IPS DF 6.9 (cell line): ENCODE measurements around the gene RESF1.

Experiments used
- DNase-seq: peaks from one replicate; pipeline ENCODE4 v3.0.0-alpha.2; 2013; ENCODE audit warnings: low read depth, low spot score
- H3K27ac ChIP-seq: one replicate; pipeline ENCODE4 v1.5.1; 2013; ENCODE audit warnings: low read length, control low read depth
- H3K27me3 ChIP-seq: 2 replicates; pipeline ENCODE4 v1.6.1; 2013; ENCODE audit warnings: mild to moderate bottlenecking, low read length; ENCODE audit not compliant: control insufficient read depth, insufficient read depth
- H3K36me3 ChIP-seq: 2 replicates; pipeline ENCODE4 v1.6.1; 2013; ENCODE audit warnings: low read length; ENCODE audit not compliant: control insufficient read depth, insufficient read depth
- H3K4me1 ChIP-seq: 2 replicates; pipeline ENCODE4 v1.6.1; 2013; ENCODE audit warnings: low read length; ENCODE audit not compliant: control insufficient read depth, insufficient read depth
- H3K4me3 ChIP-seq: 2 replicates; pipeline ENCODE4 v1.5.1; 2013; ENCODE audit warnings: mild to moderate bottlenecking, low read length
- H3K9me3 ChIP-seq: 2 replicates; pipeline ENCODE4 v1.6.1; 2013; ENCODE audit warnings: low read length, inconsistent platforms; ENCODE audit not compliant: control insufficient read depth, insufficient read depth
- WGBS: extraction: QIAGEN DNeasy Blood & Tissue Kit; methylation state at CpG from one replicate; pipeline ENCODE4 v1.1.7; 2013; ENCODE audit warnings: mixed read lengths, missing lambda C conversion rate; ENCODE audit not compliant: insufficient read length, insufficient coverage; 5-methylcytosine and 5-hydroxymethylcytosine counted together

Gene RESF1, protein sequence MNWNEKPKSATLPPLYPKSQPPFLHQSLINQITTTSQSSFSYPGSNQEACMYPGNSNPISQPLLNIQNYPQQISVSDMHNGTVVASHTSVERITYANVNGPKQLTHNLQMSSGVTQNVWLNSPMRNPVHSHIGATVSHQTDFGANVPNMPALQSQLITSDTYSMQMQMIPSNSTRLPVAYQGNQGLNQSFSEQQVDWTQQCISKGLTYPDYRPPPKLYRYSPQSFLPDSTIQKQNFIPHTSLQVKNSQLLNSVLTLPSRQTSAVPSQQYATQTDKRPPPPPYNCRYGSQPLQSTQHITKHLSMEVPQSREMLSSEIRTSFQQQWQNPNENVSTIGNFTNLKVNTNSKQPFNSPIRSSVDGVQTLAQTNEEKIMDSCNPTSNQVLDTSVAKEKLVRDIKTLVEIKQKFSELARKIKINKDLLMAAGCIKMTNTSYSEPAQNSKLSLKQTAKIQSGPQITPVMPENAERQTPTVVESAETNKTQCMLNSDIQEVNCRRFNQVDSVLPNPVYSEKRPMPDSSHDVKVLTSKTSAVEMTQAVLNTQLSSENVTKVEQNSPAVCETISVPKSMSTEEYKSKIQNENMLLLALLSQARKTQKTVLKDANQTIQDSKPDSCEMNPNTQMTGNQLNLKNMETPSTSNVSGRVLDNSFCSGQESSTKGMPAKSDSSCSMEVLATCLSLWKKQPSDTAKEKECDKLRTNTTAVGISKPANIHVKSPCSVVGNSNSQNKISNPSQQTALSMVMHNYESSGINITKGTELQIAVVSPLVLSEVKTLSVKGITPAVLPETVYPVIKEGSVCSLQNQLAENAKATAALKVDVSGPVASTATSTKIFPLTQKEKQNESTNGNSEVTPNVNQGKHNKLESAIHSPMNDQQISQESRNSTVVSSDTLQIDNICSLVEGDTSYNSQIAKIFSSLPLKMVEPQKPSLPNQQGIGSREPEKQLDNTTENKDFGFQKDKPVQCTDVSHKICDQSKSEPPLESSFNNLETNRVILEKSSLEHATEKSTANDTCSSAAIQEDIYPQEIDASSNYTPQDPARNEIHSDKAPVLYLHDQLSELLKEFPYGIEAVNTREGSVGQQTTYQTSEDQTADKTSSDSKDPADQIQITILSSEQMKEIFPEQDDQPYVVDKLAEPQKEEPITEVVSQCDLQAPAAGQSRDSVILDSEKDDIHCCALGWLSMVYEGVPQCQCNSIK (N-terminal part only)

DNA sequence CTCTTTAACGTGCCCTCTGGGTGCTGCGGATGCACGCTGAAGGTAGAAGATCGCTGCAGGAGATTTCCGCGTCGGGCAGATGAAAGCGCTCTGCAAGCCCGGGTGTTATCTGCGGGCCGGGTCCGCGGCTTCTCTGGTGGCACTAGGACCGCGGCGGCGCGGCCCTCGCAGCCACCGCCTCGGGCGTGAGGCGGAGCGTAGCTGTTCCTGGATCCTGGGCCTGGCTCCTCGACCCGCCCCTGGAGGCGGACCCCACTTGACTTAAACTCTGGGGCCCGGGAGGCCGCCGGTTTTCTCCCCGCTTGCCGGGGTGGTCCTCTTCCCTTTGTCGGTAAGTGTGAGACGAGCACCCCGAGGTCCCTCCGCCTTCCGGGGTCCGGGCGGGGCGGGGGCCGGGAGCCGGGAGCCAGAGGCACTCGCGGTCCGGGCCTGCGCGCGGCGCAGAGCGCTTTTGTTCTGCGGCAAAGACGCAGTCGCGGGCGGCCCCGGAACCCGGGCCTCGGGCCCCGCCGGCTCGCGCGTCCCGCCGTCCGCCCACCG lies at the start of gene RESF1:
RESF1 (plus strand) TSS at position 255 of the 540 bp plus-strand sequence. CDS start 21,541 bp downstream, outside the sequence.
- no peak within 1 kb of the TSS for H3K27ac ChIP-seq
- no CpG with 5 or more reads among the region's 67 CpGs for WGBS
- H3K36me3 ChIP-seq = peaks cover 2% of the 10 kb centered on the region; the same call in 1 of the 2 replicates
- peaks cover 3% of the 10 kb centered on the region; the same call in 1 of the 2 replicates for H3K4me1 ChIP-seq
- H3K9me3 ChIP-seq = no peaks in the 10 kb centered on the region
- H3K4me3 ChIP-seq = peak within 1 kb of the TSS; percentile 76
- peak; percentile 75 for DNase-seq
- no peaks in the 10 kb centered on the region for H3K27me3 ChIP-seq

DNA sequence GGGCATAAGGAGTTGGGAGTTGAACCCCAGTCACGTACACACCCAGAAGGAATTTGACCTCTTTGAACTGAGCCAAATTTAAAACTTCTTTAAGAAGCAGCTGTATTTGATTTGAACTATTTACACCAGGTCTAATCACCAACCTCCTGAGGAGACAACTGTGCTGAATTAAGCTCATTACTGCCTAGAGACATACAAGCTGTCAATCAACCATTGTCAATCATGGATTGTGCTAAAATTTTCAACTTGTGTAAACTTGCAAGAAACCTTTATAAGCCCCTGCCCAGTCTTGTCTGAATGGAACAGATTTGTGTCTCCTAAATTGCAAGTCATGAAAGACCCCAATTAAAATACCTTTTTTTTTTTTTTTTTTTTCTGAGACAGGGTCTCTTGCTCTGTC lies 44.3 kb upstream of the RESF1 start:
- Histone ChIP-seq H3K27ac (no peak overlapping the region), H3K4me1 (no peaks in the 10 kb centered on the region), H3K9me3 (no peaks in the 10 kb centered on the region), H3K27me3 (no peaks in the 10 kb centered on the region), H3K36me3 (no peaks in the 10 kb centered on the region), H3K4me3 (no peak overlapping the region)
- no CpG with 5 or more reads among the region's 1 CpG for WGBS
- no peak for DNase-seq

DNA sequence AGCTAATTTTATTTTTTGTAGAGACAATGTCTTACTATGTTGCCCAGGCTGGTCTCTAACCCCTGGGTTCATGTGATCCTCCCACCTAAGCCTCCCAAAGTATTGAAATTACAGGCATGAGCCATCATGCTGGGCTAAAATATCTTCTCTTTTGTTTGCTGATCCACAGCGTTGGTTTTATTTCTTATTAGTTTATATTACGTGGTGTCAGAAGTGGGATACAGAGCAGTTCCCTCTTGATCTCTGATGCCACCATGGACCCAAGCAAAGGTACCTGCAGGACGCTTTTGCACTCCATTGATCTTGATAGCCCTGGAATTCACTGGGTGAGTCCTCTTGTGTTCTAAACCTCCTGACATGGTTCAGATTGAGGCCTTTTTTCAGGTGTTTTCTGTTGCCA lies 43.8 kb upstream of the RESF1 start:
- no peak for DNase-seq
- Histone ChIP-seq H3K36me3 (no peaks in the 10 kb centered on the region), H3K4me3 (no peak overlapping the region), H3K27me3 (no peaks in the 10 kb centered on the region), H3K27ac (no peak overlapping the region), H3K4me1 (no peaks in the 10 kb centered on the region), H3K9me3 (no peaks in the 10 kb centered on the region)
- no CpG with 5 or more reads among the region's 3 CpGs for WGBS

DNA sequence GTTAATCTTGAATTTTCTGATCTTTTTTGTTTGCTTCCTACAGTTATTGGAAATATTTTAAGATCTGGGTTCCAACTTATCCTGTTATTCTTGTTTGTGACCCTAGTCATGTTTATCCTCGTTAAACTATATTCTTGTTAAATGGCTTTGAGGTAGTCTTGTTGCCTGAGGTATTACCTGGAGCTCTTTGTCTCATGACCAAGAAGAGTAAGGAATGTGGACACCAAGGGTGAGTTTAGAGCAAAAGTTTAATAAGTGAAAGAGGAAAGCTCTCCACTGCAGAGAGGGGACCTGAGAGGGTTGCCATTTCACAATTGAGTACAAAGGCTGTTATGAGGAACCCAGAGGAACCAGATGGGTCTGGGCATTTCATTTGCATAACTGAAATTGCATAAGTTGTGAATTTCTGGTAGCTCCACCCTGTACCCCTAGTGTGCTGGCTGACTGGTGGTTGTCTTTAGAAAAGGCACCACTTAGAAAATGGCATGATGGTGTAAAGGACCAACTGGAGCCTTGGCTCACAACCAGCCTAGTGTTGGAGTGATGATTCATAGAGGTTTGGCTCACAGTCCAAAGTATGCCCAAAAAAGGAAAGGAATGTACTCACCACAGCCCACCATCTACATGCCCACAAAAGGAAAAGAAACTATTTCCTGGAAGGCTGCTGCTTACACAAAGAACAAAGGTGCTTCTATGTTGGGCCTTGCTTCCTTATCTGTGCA lies 36.7 kb upstream of the RESF1 start:
- no peak for DNase-seq
- Histone ChIP-seq H3K27ac (no peak overlapping the region), H3K27me3 (no peaks in the 10 kb centered on the region), H3K4me1 (no peaks in the 10 kb centered on the region), H3K36me3 (no peaks in the 10 kb centered on the region), H3K4me3 (no peak overlapping the region), H3K9me3 (peaks cover 2% of the 10 kb centered on the region)
- WGBS = no CpG with 5 or more reads among the region's 1 CpG

DNA sequence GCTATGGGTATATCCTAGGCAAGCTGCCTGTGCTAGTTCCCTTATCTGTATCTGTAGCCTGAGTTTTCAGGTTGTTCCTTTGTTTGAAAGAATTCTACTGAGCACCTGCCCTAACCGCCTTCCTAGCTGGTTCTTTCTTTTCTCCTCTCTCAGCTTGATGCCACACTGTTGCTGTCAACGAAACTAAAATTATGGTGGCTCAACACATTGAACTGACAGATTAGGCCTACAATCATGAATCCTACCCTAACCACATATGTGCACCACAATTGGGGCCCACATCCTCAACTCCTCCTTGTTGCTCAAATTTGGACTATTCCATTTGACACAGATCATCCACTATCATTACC lies 36.2 kb upstream of the RESF1 start:
- Histone ChIP-seq H3K4me3 (no peak overlapping the region), H3K36me3 (no peaks in the 10 kb centered on the region), H3K27ac (no peak overlapping the region), H3K4me1 (no peaks in the 10 kb centered on the region), H3K9me3 (peaks cover 2% of the 10 kb centered on the region), H3K27me3 (no peaks in the 10 kb centered on the region)
- no CpG with 5 or more reads among the region's 2 CpGs for WGBS
- no peak for DNase-seq

DNA sequence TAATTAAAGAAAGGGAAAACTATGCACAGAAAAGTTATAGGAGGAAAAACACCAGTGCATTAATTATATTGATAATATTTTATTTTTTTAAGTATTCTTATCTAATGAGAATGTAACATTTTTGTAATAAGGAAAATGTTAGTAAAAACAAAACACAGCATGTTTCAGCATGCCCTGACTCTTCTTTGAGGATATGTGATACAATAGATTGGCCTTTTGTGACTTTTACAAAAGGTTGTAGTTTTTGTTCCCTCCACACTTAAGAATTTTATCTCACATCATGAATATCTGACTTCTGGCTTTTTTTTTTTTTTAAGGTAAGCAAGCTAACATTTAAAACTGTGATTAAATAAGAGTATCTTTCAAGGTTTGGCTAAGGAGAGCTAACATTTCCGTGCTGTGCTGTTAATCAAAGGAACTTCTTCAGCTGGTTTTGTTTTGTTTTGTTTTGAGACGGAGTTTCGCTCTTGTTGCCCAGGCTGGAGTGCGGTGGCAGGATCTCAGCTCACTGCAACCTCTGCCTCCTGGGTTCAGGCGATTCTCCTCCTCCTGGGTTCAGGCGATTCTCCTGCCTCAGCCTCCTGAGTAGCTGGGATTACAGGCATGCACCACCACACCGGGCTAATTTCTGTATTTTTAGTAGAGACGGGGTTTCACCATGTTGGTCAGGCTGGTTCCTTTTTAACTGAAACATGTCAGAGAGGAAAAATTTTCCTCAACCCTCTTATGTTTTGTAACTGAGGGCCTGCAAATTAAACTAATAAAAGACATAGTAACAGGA lies 30.8 kb upstream of the RESF1 start:
- H3K4me3 ChIP-seq = no peak overlapping the region
- H3K9me3 ChIP-seq = no peaks in the 10 kb centered on the region
- WGBS = no CpG with 5 or more reads among the region's 8 CpGs
- no peak overlapping the region for H3K27ac ChIP-seq
- no peaks in the 10 kb centered on the region for H3K4me1 ChIP-seq
- H3K36me3 ChIP-seq = no peaks in the 10 kb centered on the region
- DNase-seq = no peak
- H3K27me3 ChIP-seq = no peaks in the 10 kb centered on the region

DNA sequence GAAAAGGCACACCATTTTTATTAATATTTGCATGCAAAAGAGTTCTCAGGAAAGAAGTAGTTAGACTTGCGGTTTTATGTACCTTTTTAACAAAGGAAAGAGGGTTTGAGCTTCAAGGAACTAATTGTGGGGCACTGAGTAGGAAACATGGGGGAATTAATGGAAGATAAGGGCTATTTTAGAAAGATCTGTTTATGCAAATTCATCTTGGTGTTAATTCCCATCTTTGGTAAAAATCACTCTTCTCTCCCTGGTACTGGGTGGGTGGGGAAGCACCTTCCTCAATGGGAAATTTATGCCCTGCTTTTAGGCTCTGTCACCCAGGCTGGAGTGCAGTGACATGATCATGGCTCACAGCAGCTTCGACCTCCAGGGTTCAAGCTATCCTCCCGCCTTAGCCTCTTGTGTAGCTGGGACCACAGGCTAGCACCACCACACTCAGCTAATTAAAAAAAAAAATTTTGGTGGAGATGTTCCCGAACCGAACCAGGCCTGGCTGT lies 30.1 kb upstream of the RESF1 start:
- Histone ChIP-seq H3K4me1 (no peaks in the 10 kb centered on the region), H3K27ac (no peak overlapping the region), H3K36me3 (no peaks in the 10 kb centered on the region), H3K27me3 (no peaks in the 10 kb centered on the region), H3K4me3 (no peak overlapping the region), H3K9me3 (no peaks in the 10 kb centered on the region)
- WGBS = no CpG with 5 or more reads among the region's 5 CpGs
- DNase-seq = no peak

DNA sequence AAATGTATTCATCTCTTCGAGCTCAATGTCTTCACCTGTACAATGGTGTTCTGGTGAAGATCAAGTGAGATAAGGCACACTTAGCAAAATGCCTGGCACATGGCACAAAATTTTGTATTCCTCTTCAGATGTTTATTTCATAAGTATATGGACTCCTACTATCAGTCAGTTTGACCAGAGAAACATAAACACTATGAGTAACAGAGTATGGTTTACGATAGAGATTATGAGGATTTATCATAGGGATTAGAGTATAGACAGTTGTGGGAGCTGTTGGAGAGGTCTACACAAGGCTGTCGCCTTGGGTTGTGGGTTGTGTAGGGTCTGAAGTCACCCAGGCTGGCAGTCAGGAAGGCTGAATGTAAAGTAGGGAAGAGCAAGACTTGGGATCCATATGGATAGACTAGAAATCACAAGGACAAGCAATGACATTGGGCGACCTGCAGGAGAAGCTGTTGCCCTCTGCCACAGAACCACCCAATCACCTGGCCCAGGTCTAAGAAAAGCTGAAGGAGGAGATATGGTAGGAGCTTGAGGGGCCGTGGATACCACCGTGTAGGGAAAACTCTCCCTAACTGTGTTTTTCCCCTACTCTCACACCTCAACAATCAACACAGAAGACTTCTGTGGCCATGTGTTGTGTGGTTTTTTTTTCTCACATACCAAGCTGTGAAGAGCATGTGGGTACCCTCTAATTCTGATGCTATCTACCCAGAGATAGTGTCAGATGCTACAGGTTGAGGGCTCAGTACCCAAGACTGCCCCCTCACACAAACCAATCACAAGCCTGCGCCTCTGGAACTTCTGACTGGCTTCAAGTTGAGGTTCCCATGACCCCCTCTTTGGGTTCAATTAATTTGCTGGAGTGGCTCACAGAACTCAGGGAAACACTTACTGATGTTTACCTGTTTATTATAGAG lies 27.2 kb upstream of the RESF1 start:
- Histone ChIP-seq H3K9me3 (no peaks in the 10 kb centered on the region), H3K27me3 (no peaks in the 10 kb centered on the region), H3K36me3 (no peaks in the 10 kb centered on the region), H3K4me1 (no peaks in the 10 kb centered on the region), H3K27ac (no peak overlapping the region), H3K4me3 (no peak overlapping the region)
- WGBS = 100% methylated on average over 1 of the region's 7 CpGs
- DNase-seq = no peak
